ENCODE results near the gene GPX5.

GPX5 gene

GRCh38 chr6:28558629-28559028 lies 32.9 kb downstream of the GPX5 start:
- no peak for DNase-seq (ENCODE audit: low read depth)

- DNase-seq (ENCODE audit: low read depth) = no peak
Observed at GRCh38 chr6:28563430-28564095, 37.9 kb downstream of the GPX5 start.

GRCh38 chr6:28565823-28566526 lies 40.3 kb downstream of the GPX5 start:
- no peak for DNase-seq (ENCODE audit: low read depth)

GRCh38 chr6:28566527-28567252 lies 41.0 kb downstream of the GPX5 start:
- DNase-seq (ENCODE audit: low read depth) = no peak

- no peak for DNase-seq (ENCODE audit: low read depth)
Observed at GRCh38 chr6:28567506-28567905, 41.8 kb downstream of the GPX5 start.

- no peak for DNase-seq (ENCODE audit: low read depth)
Observed at GRCh38 chr6:28568515-28569108, 42.9 kb downstream of the GPX5 start.

GRCh38 chr6:28569748-28570147 lies 44.1 kb downstream of the GPX5 start:
- no peak for DNase-seq (ENCODE audit: low read depth)

- DNase-seq (ENCODE audit: low read depth) = no peak
Observed at GRCh38 chr6:28580475-28580874, 54.8 kb downstream of the GPX5 start.

GRCh38 chr6:28583463-28583862 lies 57.8 kb downstream of the GPX5 start:
- no peak for DNase-seq (ENCODE audit: low read depth)

Measured in iris pigment epithelial cell (primary cell).